Measurements from ENCODE around the gene IFT43. TPM values are rescaled to one million over a fixed set of nuclear protein-coding genes. Genes with fewer than 3 reads are reported as not detected.

The IFT43 gene
- total and polyA plus RNA-seq, 9 of the 15 experiments (the other 6 are each of a cell fraction or from before 2014, with no cell fraction given), result 4.9 to 12.8 (median 8.0) TPM

DNA sequence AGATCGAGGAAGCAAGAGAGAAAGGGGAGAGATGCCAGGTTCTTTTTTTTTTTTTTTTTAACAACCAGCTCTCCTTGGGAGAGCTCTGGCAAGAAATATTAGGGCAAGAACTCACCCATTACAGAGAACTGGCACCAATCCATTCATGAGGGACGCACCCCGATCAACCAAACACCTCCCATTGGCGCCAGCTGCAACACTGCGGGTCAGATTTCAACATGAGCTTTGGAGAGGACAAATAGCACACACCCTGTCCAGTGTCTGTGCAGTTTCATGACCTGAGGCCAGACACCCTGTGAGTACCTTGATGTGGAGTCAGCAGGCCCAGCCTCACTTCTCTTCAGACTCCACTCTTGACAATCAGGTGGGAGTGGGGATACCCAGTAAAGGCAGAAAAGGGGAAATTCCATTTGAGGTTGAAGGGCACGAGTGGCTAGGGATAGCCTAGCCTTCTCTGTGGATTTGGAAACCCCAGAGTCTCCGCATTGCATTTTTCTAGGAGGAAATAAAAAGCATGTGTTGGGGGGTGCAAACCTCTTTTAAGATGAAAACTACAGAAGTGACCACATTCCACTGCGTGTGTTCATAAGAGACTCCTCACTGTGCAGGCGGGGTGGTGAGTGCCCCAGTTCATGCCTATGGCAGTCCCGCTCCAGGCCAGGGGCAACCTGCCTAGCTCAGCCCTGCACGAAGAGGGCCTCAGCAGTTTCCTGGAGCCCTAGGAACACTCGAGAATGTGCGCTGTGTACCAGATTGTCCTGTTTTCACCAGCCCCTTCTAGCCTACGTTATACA, 123.7 kb downstream of the IFT43 start:
- Histone ChIP-seq H3K9me1 (ENCODE audit: control insufficient read depth, insufficient read depth, low read length) (no peaks in the 10 kb centered on the region), H3K36me3 (ENCODE audit: control insufficient read depth, insufficient read depth, low read length) (no peaks in the 10 kb centered on the region), H3K27me3 (ENCODE audit: control insufficient read depth in 2 of 2, insufficient read depth in 2 of 2, low read length in 2 of 2) (peaks cover 0 to 67% of the 10 kb centered on the region in 2 experiments; a peak in 3 of 5 replicates), H3K9ac (ENCODE audit: insufficient read depth in 1 of 2, low read depth in 2 of 2, low read length in 2 of 2) (no peak overlapping the region), H3K4me2 (ENCODE audit: insufficient read depth, low read length) (no peak overlapping the region), H3K4me3 (no peak overlapping the region), H4K20me1 (replicated peaks; ENCODE audit: control insufficient read depth, insufficient read depth, low read length) (no peaks in the 10 kb centered on the region), H3K4me1 (replicated peaks in 1 of 2; ENCODE audit: control insufficient read depth in 2 of 2, insufficient read depth in 2 of 2, low read length in 2 of 2) (peaks cover 0 to 8% of the 10 kb centered on the region in 2 experiments; a peak in 2 of 5 replicates), H3K79me2 (ENCODE audit: control insufficient read depth, insufficient read depth, low read length) (no peaks in the 10 kb centered on the region), H3K27ac (ENCODE audit: extremely low read depth, low read depth, low read length) (no peak overlapping the region), H2AFZ (ENCODE audit: low read depth, low read length) (no peak overlapping the region), H3K9me3 (replicated peaks; ENCODE audit: control insufficient read depth, insufficient read depth, low read depth, low read length) (no peaks in the 10 kb centered on the region)
- in situ Hi-C loops (cut with MboI), result no loop called here
- ChIA-PET CTCF (ENCODE audit: low intra/inter-chr PET ratio) (no interaction called here), POLR2A (interaction anchor here (0.6 kb wide), 1 partner anchor 402 kb away, joined by 3 read pairs; no protein-coding TSS in a partner anchor)
- no peak; the same call in 2 of the 3 replicates for ATAC-seq
- 2% methylated on average over 13 of the region's 14 CpGs for WGBS (ENCODE audit: insufficient coverage, low coverage, missing lambda C conversion rate)
- no peak for TF ChIP-seq ZNF507 (tag; conservative IDR thresholded peaks at IDR 0.05)
- TF ChIP-seq ETS1 (conservative IDR thresholded peaks at IDR 0.05; ENCODE audit: control insufficient read depth, low read depth, low read length), result no peak
- TF ChIP-seq ELF2 (CRISPR knock-in tag; IDR thresholded peaks at IDR 0.05), result no peak
- TF ChIP-seq SIRT6 (IDR thresholded peaks at IDR 0.05; ENCODE audit: low read depth, low read length), result no peak
- TF ChIP-seq ETS2 (tag; IDR thresholded peaks at IDR 0.05; ENCODE audit: borderline replicate concordance, poor library complexity, severe bottlenecking), result no peak
- TF ChIP-seq ZBTB43 (CRISPR knock-in tag; IDR thresholded peaks at IDR 0.05), result no peak
- TF ChIP-seq ZFP30 (CRISPR knock-in tag; IDR thresholded peaks at IDR 0.05; ENCODE audit: borderline replicate concordance), result no peak
- TF ChIP-seq ZBTB49 (CRISPR knock-in tag; IDR thresholded peaks at IDR 0.05; ENCODE audit: borderline replicate concordance), result no peak
- TF ChIP-seq TRIM24 (IDR thresholded peaks at IDR 0.05), result no peak
- no peak for TF ChIP-seq ZNF512 (tag; IDR thresholded peaks at IDR 0.05)
- no peak for TF ChIP-seq NCOR1 (IDR thresholded peaks at IDR 0.05)
- no peak for TF ChIP-seq EGR1 (conservative IDR thresholded peaks at IDR 0.05)
- TF ChIP-seq NBN (IDR thresholded peaks at IDR 0.05; ENCODE audit: low read depth), result no peak
- TF ChIP-seq CBFA2T3 (IDR thresholded peaks at IDR 0.05), result no peak
- no peak for TF ChIP-seq PRPF4 (IDR thresholded peaks at IDR 0.05; ENCODE audit: insufficient read depth, low read depth, low read length, poor library complexity, severe bottlenecking)
- TF ChIP-seq KLF6 (CRISPR knock-in tag; IDR thresholded peaks at IDR 0.05; ENCODE audit: borderline replicate concordance), result no peak
- no peak for DNase-seq (ENCODE audit: extremely low read depth in 1 of 4, low spot score in 3 of 4)
- intact Hi-C loops (cut with micrococcal nuclease), result no loop called here
- no TSS peak for BruUV-seq (replicated peaks)
- no peak for FAIRE-seq

Data from K562 (cell line).